ENCODE measurements around the gene CRACR2B.
A peak's percentile ranks its signal among the peaks of the same experiment; 100 is the strongest.

The CRACR2B gene

DNA sequence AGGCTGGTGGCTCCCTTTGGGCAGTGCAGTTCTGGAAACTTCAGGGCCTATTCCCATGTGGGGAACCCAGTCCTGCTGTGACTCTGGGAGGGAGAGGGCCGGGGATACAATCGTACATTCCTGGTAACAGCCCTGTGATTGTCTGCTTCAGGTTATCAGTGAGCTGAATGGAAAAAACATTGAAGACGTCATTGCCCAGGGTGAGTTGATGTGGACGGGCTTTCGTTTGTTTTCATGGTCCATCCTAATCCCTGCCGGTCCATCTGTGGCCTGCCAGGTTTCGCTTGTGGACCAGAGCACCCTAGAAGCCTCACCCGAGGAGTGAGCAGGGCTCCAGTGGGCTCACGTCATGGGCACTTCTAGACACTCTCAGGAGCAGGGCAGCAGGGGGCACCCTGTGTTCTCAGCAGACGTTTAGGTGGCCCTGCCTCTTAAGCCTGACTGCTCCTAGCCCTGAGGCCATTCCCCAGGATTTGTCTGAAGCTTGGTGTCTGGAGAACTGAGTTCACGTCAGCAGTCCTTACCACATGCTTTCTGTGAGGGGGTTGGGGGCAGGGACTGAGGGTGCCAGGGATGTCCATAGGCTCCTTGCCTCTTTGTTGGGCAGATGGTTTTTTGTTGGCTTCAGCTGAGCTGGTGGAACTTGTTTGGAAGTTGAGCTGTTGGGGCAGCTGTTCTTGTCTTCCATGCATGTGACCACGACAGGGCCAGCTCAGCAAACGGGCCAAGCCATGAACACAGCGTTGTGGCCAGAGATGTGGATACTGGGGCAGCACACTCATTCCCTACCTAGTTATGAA is 16.1 kb upstream of the CRACR2B start:
- DNase-seq = no peak

GRCh38 chr11:812390-812789 is 15.3 kb upstream of the CRACR2B start:
- DNase-seq = no peak

DNA sequence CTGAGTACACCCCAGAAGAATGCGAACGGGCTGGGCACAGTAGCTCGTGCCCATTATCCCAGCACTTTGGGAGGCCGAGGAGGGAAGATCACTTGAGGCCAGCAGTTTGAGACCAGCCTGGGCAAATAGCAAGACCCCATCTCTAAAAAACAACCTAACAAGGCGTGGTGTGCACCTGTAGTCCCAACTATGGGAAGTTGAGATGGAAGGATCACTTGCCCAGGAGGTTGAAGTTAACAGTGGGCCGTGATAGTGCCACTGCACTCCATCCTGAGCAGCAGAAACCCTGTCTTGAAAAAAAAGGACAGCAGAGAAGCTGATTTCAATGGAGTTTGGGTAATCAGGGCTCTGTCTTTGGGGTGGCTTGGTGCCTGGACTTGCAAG is 14.7 kb upstream of the CRACR2B start:
- no peak for DNase-seq

DNA sequence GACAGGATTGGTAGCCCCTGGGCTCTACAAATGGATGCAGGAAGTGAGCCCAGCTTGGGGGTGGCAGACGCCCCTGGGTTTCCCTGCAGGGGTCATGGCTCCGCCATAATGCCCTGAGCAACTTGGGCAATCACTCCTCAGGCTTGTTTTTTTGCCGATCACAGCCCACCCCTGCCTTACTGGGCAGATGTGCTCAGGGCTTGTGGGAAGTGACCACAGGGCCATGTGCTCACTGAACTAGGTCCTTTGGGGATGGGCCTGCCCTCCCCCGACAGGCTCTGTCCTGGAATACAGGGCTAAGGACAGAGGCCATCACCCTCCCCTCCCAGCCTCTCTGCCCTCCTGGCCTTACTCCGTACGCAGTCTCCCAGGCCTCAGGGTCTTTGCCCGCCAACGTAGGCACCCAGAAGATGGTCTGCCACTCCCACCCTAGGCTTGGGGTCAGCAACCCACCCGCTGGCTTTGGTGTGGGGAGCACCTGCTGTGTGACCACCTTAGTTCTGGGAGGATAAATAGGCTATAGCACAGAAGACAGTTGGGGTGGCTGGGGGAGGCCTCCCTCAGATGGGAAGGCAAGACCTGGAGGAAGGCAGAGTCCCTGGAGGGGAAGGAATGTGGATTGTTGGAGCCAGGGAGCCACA is 14.1 kb upstream of the CRACR2B start:
- DNase-seq = no peak

DNA sequence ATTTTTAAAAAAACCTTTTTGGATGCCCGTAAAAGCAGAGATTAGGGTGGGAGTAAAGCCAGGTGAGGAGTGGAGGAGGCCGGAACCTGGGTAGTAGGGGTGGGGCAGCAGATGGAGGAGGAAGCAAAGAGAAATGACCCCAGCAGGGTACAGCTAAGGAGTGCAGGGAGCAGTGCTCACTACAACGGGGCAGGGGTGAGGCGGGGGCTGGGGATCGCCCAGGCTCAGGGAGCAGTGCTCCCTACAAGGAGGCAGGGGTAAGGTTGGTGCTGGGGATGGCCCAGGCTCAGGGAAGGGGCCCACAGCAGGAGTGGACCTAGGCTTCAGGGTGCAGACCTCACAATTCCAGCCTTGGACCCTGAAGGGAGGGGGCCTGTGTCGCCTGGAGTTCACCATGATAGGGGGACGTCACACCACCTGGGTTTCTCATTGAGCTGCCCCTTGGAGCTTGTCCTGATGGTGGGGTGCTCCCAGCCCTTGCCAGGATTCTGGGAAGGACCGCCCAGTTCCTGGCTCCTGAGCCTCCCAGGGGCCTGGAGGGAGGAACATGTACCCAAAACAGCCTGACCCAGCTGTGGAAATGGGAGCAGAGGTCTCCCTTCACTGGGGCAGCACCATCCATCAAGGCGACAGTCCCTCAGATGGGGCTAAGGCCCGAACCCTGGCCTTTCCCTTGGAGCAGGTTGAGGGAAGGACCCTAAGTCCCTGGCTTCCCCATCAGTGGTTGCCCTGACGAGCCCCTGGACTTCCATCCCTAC is 11.9 kb upstream of the CRACR2B start:
- DNase-seq = no peak

GRCh38 chr11:816433-816779 is 11.3 kb upstream of the CRACR2B start:
- no peak for DNase-seq

DNA sequence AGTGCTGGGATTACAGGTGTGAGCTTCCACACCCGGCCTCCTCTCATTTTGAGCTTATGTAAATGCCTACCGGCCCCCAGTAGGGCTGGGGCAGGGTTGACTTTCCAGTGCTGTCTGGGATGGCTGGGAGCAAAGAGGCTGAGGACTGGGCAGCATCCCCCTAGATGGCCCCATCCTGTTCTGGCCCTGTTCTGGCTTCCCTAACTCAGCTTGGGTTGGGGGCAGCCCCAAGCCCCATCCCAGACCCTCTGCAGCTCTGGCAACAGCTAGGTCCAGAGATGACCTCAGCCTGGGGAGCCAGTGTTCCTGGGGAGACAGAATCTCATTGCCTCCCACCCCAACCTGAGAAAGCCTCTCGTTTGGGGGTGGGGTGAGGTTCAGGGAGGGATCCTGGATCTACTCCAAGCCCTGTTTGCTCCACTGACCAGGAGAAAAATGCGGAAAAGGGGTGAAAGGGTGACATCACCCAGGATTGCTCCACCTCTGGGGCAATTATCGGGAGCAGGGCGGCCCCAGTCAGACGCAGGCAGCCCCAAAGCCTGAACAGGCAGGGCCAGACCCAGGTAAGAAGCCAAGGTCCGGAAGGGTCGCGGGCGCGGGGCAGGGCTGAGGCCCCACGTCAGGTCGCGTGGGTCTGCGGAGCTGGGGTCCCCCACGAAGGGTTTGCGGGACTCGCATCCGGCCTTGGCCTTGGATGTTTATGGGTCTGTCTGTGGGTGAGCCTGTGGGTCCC is 9.2 kb upstream of the CRACR2B start, which contains the start of gene PNPLA2:
TSS of gene PNPLA2 (plus strand) at position 519 of the 733 bp plus-strand sequence. CDS start 805 bp downstream, outside the sequence.
- DNase-seq = no peak

GRCh38 chr11:819129-819931 is 8.4 kb upstream of the CRACR2B start:
- peak; percentile 64 for DNase-seq

GRCh38 chr11:819943-820649 is 7.6 kb upstream of the CRACR2B start:
- no peak for DNase-seq

- DNase-seq = no peak
Measured at GRCh38 chr11:820655-821511, 6.8 kb upstream of the CRACR2B start.

DNA sequence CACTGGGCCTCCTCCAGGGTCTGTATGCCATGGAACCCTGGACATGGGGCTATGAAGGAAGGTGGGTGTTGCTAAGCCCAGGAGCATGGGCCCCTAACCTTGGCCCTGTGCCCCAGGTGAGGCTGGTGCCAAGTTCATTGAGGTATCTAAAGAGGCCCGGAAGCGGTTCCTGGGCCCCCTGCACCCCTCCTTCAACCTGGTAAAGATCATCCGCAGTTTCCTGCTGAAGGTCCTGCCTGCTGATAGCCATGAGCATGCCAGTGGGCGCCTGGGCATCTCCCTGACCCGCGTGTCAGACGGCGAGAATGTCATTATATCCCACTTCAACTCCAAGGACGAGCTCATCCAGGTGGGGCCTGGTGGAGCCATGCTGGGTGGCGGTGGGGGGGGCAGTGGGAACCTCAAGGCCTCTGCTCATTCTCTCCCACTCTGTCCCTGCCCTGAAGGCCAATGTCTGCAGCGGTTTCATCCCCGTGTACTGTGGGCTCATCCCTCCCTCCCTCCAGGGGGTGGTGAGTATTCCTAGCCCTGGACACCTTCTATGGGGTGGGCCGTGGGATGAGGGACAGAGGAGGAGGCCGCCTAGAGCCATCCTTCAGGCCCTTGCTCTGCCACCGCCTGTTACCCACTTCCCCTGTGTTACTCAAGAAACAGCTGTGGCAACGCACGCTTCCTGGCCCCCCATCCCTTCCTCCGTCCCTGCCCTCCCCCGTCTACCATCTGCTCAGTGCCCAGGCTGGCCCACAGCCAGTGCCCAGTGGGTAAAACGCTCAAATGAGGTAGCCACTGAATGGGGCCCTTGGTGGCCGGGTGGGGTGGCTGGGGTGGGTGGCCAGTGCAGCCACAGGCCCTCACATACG is 6.0 kb upstream of the CRACR2B start:
- DNase-seq = no peak

DNA sequence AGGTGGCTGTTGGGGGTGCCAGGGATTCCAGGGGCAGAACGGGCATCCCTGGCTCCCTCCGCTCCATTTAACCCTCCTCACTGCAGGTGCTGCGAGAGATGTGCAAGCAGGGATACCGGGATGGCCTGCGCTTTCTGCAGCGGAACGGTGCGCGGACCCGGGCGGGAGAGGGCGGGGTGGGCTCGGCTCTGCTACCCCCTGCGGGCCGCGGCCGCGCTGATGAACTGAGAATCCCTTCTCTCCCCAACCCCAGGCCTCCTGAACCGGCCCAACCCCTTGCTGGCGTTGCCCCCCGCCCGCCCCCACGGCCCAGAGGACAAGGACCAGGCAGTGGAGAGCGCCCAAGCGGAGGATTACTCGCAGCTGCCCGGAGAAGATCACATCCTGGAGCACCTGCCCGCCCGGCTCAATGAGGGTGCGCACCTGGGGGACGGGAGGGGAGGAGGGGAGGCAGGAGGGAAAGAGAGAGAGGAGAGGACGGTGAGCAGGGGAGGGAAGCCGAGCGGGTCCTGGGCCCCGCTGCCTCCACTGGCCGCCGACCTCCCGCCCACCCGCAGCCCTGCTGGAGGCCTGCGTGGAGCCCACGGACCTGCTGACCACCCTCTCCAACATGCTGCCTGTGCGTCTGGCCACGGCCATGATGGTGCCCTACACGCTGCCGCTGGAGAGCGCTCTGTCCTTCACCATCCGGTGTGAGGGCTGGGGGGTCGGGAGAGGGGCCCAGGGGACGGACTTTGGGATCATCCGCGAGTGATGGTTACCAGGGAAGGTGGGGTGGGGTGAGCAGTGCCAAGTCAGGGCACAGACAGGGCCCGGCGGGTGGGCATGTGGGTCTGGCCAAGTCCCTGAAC is 4.1 kb upstream of the CRACR2B start:
- DNase-seq = no peak

DNA sequence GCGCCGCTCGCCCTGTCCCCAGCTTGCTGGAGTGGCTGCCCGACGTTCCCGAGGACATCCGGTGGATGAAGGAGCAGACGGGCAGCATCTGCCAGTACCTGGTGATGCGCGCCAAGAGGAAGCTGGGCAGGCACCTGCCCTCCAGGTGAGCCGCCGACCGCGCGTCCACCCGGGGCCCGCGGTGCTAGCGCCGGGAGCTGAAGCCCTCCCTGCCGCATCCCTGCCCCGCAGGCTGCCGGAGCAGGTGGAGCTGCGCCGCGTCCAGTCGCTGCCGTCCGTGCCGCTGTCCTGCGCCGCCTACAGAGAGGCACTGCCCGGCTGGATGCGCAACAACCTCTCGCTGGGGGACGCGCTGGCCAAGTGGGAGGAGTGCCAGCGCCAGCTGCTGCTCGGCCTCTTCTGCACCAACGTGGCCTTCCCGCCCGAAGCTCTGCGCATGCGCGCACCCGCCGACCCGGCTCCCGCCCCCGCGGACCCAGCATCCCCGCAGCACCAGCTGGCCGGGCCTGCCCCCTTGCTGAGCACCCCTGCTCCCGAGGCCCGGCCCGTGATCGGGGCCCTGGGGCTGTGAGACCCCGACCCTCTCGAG is 3.3 kb upstream of the CRACR2B start:
- no peak for DNase-seq

DNA sequence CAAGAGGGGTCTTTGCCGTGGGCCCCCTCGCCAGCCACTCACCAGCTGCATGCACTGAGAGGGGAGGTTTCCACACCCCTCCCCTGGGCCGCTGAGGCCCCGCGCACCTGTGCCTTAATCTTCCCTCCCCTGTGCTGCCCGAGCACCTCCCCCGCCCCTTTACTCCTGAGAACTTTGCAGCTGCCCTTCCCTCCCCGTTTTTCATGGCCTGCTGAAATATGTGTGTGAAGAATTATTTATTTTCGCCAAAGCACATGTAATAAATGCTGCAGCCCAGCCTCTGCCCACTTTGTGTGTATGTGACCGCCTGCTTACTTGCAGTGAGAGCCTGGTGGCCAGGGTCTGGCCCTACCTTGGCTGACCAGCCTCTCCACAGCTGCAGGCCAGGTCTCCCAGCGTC is 2.8 kb upstream of the CRACR2B start:
- no peak for DNase-seq

DNA sequence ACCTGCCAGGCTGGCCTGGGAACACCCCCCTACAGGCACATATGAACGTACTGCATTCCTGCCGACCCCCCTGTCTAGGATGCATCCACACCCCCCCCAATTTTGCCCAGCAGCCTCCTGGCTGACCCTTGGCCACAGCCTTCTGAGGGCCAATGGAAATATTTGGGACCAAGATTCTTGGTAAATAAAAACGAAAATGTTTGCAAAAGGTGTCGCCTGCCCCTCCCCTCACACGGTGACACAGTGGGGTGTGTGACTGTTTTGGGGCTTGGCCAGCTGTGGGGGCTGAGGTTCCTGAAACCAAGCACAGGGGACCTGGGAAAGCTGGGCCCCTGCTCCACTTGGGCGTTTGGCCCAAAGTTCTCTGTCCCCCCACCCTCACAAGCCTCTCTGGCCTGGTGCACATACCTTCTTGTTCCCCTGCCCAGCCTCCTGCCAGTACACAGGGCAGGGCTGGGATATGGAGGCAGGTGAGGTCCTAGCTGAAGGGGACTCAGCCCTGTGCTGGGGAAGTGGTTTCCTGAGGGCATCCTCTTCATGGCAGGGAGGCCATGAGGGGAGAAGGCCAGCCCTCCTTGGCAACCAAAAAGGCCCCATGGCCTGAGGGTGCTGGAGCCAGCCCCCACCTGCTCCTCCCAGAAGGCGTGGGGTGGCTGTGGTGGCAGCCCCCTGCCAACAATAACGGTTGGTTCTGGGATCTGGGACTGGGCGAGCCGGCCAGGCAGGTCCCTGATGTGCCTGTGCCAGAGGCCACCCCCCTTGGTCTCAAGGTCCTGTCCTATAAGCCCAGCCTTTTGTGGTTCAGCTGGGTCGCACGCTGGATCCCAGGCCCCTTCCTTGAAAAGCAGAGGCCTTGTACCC is 2.1 kb upstream of the CRACR2B start:
- no peak for DNase-seq

DNA sequence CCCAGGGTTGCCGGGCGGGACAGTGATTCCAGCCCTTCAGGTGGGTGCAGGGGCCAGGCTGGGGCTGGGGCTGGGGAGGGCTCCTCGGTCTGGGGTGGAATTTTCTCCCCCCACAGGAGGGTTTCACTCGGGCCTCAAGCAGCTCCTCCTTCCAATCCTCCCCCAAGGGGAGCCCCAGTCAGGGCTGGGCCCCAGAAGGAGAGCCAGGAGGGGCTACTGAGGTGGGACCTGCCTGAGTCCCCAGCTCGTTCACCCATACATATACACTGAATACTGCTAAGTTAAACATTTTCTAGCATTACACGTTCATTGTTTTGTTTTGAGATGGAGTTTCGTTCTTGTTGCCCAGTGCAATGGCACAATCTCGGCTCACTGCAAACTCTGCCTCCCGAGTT is 1.5 kb upstream of the CRACR2B start:
- no peak for DNase-seq

DNA sequence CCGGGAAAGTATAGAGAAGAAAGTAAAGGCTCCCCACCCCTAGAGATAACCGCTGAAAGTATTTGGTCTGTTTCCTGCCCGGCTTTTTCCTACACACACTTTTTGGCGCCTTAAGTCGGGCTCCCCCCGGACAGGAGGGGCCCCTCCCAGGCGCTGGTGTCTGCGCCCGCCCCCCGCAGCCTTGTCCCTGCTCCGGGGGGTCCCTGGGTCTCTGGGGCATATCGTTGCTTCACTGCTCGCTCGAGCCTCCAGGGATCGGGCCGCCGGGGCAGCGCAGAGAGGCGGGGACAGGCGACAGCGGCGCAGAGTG is 928 bp upstream of the CRACR2B start:
- no peak for DNase-seq

Data from NCI-H1694 treated with DMSO at 0.1 percent for 48 hours (cell line).